GM21737 (cell line): ENCODE results near the gene CYSRT1.

Experiments used
- ATAC-seq: cut with Tn5 transposase; IDR thresholded peaks from one replicate; pipeline ENCODE4 v1.9.1; 2021; ENCODE audit warnings: mild to moderate bottlenecking, moderate library complexity; ENCODE audit not compliant: unreplicated experiment

CYSRT1 gene

DNA sequence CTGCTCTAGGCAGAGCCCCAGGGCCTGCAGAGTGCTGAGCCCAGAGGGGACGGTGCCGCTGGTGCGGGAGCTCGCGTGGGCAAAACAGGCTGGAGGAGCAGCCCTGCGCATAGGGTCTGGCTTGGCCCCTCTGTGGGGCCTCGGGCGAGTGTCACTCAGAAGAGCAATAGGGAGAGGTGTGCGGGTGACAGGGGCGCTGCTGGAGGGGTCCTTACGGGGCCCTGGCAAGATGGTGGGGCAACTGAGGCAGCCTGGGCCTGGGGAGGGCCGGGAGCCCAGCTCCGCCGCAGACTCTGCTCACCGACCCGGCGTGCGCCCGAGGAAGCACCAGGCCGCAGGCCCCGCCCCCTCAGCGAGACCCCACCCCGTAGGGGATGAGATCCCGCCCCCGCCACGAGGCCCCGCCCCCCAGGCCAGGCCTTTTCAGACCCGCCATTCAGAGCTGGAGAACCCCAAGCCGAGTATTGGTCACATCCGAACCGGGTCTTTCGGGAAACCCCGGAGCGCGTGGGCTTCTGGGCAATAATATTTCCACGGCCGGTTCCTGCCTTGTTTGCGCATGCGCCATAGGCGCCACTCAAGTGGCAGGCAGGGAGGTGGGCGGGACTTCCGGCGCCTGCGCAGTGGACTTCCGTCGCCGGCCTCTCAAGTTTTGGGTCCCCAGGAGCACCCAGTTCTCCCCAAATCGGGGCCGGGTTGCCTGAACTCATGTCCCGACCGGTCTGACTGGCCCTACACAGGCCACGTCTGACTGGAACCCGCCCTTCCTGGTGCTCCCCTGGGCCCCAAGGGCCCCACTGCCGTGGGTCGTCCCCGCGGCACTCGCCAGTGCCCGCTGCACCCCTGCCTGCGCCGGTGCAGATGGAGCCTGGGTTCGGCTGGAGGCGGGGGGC lies 1.6 kb upstream of the CYSRT1 start:
- peak; percentile 63 for ATAC-seq

DNA sequence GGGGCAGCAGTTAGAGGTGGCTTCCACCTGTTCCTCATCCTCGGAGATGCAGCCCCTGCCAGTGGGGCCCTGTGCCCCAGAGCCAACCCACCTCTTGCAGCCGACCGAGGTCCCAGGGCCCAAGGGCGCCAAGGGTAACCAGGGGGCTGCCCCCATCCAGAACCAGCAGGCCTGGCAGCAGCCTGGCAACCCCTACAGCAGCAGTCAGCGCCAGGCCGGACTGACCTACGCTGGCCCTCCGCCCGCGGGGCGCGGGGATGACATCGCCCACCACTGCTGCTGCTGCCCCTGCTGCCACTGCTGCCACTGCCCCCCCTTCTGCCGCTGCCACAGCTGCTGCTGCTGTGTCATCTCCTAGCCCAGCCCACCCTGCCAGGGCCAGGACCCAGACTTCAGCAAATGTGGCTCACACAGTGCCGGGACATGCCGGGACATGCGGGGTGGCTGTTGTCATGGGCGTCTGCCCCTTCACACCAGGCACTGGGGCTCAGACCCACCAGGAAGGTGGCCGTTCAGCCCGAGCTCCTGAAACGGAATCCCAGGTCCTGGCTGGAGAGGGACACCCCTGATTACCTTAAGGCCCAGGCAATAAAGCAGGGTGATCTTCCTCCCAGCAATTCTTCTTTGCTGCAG lies 841 bp downstream of the CYSRT1 start:
- no peak for ATAC-seq

DNA sequence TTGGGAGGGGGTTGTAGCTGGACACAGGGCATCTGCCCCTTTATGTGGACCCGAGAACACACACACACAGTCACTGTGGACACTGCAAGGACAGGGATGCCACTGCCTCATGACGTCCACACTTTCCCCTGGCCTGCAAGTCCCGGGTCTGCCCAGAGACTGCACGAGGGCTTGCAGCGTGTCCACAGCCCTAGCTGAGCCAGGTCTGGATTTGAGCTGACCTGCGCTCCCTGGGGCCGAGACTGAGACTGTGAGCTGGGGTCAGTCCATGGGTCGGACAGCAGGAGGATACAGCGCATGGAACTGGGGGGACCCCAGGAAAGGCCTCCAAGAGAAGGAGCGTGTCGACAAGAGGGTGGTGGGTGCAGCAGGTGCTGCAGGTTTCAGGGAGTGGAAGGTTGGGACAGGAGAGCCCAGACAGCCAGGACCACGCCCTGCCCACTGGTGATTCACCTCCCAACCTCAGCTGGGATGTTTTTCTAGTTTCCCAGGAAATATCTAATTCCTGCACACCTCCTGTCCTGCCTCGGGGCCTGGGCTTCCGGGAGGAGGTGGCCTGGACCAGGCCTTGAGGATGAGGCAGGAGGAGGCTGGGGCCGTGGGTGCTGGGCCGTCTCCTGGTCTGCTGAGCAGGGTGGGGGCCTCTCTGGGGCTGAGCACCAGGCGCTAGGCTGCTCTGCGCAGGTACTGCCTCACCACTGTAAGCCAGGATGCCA lies 1.5 kb downstream of the CYSRT1 start:
- ATAC-seq = no peak

DNA sequence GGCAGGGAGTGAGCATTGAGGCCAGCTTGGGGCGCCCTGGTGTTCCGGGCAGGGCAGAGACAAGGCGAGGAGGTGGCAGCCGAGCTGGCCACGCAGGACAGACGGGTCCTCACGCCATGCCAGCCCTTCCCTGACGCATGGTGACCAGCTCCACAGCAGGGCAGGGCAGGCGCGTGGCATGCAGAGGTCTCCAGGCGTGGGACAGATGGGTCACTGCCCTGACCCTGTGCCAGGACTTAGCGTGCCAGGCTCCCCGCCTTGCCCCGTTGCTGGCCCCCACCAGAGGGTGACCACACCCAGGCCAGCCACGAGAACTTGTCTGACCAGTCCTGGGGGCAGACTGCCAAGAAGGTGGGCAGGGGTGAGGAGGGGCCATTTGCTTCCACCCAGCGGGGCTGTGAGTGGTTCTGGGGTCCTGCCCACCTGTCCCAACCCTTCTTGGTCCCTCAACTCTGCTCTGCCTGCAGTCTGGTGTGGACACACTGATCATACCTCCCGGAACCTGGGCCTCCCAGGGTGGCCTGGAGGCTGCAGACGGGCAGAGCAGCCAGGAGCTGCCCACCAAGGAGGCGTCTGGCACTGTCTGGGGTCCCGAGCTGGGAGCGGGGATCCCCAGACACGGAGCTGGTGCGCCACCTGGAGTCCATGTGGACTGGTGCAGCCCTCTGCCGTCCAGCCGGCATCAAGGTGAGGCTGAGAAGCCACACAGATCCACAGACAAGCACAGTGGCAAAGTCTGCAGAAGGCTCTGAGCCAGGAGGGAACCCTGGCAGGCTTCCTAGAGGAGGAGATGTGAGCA lies 2.3 kb downstream of the CYSRT1 start, which contains the start of gene RNF224:
TSS of gene RNF224 (plus strand) at position 449 of the 799 bp plus-strand sequence. CDS start 834 bp downstream, outside the sequence.
- no peak for ATAC-seq

DNA sequence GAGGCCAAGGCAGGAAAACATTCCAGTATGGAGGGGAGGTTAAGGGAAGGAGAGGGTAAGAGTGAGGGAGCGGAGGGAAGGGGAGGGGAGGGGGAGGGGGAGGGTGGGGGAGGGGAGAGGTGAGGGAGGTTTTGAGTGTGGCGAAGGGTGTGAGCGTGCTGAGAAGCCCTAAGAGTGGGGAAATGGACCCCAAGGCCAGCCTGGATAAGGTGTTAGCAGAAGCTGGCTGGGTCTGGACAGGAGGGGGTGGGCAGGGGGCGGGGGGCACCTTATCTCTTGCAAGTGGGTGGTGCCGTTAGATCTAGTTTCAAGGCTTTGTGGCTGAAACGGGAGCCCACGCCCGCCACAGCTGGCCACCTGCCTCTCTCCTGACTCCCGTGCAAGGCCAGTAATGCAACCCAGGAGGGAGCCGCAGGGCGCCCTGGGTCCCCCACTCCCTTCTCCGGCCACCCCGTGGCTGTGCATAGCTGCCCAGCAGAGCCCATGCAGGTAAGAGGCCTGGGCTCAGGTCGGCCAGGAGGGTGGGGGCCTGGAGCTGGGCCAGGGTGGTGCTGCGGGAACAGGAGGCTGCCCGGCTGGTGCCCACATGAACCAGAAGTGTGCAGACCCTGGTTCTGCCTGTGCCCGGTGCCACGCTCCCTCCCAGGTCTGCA lies 3.0 kb downstream of the CYSRT1 start:
- ATAC-seq = no peak

DNA sequence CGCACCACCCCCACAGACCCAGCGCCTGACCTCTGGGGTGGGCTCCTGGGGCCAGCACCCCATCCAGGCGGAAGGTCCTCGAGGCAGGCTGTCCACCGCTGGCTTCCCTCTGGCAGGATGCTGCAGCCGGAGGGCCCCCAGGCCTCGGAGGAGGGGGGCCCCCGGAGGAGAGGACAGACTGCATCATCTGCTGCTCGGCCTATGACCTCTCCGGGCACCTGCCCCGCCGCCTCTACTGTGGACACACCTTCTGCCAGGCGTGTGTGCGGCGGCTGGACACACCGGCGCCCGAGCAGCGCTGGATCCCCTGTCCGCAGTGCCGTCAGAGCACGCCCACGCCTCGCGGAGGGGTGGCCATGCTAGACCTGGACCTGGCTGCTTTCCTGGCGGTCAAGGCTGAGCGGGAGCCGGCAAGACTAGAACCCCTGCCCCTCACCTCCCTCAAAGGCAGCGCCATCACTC lies 3.6 kb downstream of the CYSRT1 start:
- no peak for ATAC-seq

DNA sequence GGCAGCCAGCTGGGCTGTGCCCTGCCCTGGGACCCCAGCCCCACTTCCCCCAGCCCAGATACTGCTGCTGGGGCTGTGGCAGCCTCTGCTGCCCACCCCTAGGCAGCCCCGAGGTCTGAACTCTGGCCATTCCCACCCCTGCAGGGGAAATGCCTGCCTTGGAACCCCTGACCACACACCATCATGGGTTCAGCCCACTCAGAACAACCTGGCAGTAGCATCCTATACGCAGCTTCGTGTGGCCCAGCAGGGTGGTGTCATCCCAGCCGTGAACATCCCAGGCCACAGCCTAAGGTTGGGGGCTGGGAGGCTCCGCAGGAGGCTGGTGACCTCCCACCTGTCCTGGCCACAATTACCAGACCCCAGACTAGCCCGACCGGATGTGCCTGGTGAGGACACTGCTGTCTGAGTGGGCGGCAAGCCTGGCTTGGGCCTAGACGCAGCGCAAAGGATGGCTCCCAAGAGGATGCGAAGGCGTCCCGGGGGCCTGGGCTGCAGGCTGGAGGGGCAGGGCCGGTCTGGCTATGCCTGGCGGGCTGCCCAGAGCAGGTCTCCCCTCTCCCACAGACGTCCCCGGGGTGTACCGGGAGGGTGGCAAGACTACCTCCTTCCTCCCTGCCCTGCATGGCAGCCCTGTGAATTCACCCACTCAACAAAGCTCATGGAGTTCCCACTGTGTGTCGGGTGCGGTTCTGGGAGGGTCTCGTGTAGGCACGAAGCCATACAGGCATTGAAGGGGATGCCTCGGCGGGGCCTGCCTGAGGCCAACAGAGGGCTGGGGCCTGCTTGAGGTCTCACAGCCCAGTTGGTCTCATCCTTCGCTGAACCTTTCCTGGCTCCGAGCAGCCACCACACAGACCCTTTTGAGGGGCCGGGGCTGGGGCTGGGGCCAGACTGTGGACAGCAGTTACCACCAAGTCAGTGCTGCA lies 4.3 kb downstream of the CYSRT1 start:
- ATAC-seq = no peak

DNA sequence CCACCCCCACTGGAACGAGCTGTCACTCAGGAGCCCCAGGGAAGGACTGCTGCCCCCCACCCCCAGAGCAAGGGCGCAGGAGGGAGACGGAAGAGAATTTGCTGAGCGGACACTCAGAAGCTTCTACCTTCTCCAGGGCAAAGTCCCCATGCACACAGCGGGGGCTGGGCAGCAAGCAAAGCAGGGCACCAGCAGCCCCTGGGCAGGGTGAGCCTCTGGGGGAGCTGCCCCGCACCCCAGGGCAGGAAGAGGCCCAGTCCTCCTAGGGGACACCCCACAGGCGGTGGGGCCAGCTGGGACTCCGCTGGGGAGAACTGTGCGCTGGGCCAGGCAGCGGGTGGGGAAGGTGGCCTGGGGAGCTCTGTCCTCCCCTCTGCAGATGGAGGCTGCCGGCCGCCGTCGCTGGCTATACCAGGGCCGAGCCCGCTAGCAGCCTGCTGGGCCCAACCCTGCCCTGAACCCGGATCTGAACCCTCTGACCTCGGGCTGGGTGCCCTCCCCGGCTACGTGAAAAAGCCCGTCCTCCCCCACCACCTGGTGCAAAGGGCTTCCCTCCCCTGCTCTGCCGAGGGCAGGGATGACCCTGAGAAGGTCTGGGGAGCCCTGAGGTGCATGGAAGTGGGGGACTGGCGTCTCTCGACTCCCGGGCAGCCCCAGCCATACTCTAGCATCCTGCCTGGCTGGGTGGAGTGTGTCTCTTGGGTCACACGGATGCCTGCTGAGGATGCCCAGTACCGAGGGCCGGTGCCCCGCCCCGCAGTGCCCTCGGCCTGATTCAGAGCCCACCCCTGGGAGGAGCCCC lies 5.1 kb downstream of the CYSRT1 start:
- no peak for ATAC-seq

DNA sequence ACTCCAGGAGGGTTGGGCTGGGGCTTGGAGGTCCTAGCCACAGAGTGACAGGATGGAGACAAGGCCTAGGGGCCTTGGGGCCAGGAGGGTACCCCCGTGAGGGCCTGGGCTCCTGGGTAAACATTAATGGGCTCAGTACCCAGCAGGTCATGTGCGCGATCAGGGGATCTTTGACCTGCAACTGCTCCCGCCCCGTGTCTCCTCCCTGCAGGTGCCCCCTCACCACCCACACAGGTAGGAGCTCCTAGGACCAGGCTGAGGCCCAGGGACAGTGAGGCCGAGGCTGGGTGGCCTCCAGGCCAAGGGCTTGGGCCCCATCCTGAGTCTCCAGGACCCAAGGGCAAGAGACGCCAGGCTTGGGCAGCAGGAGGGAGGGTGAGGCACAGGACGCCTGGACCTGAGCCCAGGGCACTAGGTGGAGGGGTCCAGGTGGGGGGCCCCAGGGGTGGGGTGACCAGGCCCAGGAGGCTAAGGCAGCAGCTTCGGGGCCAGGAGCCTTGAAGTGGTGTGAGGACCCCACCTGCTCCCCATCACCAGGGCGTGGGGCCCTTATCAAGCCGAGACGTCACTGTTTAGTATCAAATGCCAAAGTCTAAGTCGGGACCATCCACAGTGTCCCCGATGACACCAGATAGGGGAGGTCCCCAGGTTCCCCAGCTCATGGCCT lies 5.9 kb downstream of the CYSRT1 start, which contains the start of gene SLC34A3:
TSS of gene SLC34A3 (plus strand) at position 197 of the 667 bp plus-strand sequence. CDS start 802 bp downstream, outside the sequence.
- no peak for ATAC-seq

DNA sequence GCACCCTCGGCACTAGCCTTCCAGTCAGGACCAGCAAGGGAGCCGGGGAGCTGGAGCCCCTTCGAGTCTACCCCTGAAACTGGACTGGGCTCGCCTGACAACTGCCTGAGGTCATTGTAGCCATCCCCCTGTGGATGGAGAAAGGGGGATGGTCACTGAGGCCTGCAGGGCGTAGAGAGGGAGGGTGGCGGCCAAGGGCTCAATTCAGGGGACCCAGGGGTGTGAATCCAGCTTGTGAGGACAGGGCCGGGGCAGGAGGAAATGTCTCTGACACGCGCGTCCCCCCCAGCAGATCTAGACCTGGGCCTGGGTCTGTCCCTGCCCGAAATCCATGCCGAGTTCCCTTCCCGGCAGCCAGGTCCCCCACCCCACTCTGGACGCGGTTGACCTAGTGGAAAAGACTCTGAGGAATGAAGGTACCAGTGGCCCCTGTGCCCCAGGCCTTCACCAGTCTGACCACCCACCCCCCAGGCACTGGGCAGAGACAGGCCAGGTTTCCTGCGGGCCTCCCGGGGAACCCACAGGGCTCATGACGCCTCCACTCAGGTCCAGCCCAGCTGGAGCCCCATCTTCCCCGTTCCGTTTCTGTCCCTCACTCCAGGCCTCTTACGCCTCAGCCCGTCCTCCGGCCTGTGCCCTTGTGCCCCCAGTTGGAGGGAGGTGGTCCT lies 6.5 kb downstream of the CYSRT1 start:
- no peak for ATAC-seq

DNA sequence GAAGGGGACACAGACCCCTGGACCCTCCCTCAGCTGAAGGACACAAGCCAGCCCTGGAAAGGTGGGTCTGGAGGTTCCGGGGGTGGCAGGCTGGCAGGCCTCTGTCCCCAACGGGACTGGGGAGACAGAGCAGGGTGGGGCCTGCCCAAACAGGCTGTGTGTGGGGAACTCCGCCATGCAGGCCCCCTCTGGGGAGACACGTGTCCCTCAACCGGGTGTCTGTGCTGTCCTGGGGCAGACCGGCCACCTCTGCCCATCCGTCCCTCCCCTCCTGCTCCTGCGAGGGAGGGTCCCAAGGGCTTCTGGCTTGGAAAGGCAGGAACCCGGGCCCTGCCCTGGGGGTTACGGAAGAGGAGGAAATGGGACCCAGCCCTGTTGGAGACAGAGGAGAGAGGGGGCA lies 7.1 kb downstream of the CYSRT1 start:
- no peak for ATAC-seq

DNA sequence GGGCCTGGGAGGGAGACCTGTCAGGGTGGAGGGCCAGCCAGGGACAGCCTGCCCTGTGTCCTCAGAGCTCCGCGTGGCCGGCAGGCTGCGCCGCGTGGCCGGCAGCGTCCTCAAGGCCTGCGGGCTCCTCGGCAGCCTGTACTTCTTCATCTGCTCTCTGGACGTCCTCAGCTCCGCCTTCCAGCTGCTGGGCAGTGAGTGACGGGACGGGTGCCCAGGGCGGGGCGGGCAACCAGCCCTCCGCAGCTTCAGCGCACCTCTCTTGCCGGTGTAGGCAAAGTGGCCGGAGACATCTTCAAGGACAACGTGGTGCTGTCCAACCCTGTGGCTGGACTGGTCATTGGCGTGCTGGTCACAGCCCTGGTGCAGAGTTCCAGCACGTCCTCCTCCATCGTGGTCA lies 7.5 kb downstream of the CYSRT1 start:
- no peak for ATAC-seq

DNA sequence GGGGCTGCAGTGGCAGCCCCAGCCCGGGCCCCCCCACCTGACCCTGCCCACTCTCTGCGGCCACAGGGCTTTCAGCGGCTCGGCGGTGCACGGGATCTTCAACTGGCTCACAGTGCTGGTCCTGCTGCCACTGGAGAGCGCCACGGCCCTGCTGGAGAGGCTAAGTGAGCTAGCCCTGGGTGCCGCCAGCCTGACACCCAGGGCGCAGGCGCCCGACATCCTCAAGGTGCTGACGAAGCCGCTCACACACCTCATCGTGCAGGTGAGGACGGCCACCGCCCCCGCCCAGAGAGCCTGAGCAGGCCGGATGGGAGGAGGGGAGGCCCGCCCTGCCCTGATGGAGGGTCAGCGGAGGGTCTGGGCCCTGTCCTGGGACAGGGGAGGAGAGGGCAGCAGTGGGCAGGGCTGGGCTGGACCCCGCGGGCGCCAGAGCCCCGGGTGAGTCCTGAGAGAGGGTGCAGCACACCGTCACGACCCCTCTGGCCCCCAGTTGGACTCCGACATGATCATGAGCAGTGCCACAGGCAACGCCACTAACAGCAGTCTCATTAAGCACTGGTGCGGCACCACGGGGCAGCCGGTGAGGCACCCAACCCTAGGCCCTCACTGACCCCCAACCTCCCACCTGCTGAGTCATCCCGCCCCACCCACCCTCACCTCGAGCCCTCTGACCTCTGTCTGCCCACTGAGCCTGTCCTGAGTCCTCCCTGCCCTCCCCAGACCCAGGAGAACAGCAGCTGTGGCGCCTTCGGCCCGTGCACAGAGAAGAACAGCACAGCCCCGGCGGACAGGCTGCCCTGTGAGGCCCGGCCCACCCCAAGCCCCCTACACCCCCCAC lies 8.4 kb downstream of the CYSRT1 start:
- no peak for ATAC-seq

DNA sequence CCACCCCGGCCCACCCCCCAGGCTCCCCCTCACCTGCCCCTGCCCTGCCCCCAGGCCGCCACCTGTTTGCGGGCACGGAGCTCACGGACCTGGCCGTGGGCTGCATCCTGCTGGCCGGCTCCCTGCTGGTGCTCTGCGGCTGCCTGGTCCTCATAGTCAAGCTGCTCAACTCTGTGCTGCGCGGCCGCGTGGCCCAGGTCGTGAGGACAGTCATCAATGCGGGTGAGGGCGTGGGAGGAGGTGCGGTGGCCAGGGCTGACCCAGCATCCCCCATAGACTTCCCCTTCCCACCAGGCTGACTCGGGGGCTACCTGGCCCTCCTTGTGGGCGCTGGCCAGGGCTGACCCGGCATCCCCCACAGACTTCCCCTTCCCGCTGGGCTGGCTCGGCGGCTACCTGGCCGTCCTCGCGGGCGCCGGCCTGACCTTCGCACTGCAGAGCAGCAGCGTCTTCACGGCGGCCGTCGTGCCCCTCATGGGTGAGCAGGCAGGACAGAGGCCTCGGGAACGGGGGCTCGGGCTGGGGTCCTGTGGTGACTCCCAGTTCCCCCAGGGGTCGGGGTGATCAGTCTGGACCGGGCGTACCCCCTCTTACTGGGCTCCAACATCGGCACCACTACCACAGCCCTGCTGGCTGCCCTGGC lies 9.2 kb downstream of the CYSRT1 start:
- no peak for ATAC-seq

DNA sequence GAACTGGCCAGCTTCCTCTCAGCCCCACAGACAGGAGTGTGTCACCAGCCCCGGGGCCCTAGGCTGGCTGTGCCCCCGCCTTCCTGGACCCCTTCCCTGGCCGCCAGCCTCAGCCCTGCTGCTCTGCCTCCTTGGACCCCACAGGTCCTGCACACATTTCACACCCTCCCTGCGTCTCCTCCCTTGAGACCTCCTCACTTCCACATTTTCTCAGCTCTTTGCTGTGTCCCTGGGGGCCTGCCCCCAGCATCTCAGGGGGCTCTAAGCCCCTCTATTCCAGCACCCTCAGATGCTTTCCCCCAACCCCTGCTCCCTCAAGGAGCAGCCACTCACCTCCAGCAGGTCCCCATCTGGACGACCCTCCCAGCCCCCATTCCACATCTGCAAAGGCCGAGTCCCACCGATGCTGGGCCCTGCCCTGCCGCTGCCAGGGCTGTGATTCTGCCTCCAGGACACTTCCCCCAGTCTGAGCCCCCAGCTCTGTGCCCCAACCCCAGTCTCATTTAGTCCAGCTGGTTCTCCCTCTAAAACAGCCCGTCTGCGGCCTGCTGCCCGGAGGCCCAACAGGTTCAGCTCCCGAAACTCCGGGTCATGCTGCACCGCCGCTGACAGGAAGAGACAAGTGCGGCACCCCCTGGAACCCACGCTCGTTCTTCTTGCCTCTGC lies 9.9 kb downstream of the CYSRT1 start:
- ATAC-seq = no peak
